NCI-H524 (cell line): ENCODE results near the gene TMEM120B.

Experiments used
- DNase-seq, 2 experiments: peaks; one replicate each; lab custom pipeline; 2025; lab: John Stamatoyannopoulos, UW

Gene TMEM120B

DNA sequence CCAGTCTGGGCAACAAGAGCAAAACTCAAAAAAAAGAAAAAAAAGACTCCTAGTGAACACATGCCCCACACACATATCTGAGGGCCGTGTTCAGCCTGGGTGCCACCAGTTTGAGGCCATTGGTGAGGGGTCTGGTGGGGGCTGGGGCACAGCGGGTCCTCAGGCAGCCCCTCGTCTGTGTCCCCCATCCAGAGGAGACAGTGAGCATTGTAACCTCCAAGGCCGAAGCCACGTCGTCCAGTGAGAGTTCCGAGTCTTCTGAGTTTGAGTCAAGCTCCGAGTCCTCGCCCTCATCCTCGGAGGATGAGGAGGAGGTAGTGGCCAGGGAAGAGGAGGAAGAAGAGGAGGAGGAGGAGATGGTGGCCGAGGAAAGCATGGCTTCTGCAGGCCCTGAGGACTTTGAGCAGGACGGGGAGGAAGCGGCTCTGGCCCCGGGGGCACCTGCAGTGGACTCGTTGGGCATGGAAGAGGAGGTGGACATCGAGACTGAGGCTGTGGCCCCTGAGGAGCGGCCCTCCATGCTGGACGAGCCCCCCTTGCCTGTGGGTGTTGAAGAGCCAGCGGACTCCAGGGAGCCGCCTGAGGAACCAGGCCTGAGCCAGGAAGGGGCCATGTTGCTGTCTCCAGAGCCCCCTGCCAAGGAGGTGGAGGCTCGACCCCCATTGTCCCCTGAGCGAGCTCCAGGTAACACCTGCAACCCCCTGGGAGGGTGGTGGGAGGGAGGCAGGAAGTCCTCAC is 106.8 kb downstream of the TMEM120B start:
- no peak for DNase-seq

DNA sequence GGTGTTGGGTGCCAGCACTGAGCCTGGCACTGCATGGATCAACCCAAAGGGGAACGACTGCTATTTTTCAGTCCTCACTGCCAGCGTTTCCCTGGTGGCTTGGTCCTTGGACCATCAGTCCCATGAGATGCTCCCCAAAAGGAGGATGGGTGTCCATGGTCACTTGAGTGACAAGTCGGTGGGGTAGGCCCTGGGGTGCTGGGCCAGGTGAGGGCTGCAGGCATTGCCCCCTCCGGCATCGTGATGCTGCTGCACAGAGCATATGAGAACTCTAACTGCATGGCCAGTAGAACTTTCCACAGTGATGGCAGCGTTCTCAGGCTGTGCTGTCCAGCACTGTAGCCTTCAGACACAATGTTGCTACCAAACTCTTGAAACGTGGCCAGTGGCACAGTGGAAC is 107.5 kb downstream of the TMEM120B start:
- DNase-seq = no peak

DNA sequence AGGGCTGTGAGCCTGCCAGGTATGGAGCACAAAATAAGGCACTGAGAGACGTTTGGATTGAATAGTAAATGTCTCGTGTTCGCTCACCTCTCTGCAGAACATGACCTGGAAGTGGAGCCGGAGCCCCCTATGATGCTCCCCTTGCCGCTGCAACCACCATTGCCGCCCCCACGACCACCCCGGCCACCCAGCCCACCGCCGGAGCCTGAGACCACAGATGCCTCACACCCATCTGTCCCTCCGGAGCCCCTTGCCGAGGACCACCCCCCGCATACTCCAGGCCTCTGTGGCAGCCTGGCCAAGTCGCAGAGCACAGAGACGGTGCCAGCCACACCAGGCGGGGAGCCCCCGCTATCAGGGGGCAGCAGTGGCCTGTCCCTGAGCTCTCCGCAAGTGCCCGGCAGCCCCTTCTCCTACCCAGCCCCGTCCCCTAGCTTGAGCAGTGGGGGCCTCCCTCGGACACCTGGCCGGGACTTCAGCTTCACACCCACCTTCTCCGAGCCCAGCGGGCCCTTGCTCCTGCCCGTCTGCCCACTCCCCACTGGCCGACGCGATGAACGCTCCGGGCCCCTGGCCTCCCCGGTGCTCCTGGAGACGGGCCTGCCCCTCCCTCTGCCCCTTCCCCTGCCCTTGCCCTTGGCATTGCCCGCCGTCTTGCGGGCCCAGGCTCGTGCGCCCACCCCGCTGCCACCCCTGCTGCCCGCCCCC is 110.0 kb downstream of the TMEM120B start:
- no peak for DNase-seq

DNA sequence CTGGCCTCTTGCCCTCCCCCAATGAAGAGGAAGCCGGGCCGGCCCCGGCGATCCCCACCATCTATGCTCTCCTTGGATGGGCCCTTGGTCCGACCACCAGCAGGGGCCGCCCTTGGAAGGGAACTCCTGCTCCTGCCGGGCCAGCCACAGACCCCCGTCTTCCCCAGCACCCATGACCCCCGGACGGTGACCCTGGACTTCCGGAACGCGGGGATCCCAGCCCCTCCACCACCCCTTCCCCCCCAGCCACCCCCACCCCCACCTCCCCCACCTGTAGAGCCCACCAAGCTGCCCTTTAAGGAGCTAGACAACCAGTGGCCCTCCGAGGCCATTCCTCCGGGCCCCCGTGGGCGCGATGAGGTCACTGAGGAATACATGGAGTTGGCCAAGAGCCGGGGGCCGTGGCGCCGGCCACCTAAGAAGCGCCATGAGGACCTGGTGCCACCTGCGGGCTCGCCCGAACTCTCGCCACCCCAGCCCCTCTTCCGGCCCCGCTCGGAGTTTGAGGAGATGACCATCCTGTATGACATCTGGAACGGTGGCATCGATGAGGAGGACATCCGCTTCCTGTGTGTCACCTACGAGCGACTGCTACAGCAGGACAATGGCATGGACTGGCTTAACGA is 110.7 kb downstream of the TMEM120B start:
- DNase-seq = no peak

DNA sequence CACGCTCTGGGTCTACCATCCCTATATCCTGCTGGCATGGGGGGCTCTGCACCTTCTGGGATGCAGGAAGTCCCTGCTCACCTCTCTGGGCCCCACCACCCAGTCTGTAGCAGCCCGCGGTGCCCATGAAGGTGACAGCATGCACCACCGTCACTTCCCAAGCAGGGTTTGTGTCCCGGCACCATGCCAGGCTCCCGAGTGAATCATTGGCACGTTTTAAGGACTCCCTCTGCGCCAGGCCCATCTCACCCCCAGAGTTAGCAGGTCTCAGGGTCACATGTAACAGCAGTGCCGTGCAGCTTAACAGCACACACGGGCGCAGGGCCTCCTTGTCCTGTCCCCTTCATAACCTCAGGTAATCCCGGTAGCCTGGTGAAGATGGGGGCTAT is 111.2 kb downstream of the TMEM120B start:
- DNase-seq = no peak

DNA sequence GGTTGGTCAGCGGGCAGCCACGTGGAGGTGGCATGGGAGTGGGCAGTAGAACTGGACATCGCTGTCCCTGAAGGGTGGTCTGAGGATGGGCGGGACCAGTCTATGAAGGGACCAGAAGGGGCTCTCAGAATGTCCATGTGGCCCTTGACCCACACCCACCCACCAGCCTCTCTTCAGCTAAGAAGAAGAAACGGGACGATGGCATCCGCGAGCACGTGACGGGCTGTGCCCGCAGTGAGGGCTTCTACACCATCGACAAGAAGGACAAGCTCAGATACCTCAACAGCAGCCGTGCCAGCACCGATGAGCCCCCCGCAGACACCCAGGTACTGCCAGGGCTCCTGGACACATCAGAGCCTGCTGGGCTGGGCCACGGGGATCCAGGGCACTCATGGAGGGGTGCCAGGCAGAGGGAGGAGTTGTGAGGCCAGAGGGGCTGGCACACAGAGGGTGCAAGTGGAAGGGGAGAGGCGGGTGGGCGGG is 112.5 kb downstream of the TMEM120B start:
- no peak for DNase-seq

DNA sequence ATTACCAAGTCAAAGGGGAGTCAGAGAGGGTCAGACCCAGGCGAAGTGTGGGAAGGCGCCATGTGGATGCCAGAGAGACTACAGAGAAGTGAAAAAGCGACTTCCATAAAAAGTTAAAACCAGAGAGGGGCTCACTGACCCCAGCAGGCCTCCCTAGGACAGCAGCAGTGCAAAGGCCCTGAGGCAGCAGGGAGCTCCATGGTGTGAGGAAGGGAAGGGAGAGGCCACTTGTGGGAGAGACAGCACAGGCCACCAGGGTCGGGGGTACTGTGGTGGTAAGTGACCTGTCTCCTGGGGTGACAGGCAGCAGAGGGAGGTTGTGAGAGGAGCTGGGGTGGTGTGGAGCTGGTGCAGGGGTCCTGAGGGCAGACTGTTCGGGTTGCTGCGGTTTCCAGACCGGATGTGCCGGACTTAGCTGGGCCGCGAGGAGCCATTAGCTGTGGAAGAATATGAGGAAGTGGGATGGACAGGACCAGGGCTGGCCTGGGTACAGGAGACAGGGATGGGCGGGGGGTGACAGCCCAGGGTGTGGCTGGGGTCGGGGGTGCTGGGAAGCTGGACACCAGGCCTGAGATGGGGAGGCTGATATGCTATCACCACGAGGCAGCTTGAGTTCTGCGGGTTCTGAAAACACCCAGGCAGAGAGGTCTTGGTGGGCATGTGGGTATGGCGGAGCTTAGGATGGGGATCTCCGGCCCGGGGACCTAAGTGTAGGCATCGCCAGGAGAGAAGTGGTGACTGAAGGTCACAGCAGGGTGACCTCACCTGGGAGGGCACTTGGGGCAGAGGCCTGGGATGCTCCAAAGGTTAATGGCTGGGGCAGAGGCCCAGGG is 114.0 kb downstream of the TMEM120B start:
- no peak for DNase-seq

DNA sequence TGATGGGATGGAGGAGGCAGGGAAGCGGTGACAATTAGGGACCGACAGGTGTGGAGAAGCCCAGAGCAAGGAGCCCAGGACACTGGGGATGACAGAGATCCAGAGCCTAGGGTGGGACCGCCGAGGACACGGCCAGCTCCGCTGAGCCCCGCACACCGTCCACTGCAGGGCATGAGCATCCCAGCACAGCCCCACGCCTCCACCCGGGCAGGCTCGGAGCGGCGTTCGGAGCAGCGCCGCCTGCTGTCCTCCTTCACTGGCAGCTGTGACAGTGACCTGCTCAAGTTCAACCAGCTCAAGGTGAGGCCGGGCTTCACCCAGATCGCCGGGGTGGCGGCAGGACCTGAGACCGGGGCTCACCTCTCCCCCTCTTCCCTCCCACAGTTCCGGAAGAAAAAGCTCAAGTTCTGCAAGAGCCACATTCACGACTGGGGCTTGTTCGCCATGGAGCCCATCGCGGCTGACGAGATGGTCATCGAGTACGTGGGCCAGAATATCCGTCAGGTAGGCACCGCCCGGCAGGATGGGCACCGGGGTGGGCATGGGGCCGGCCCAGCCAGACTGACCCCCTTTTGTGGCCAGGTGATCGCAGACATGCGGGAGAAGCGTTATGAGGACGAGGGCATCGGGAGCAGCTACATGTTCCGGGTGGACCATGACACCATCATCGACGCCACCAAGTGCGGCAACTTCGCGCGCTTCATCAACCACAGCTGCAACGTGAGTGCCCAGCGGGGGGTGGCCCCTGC is 115.0 kb downstream of the TMEM120B start:
- DNase-seq = no peak

DNA sequence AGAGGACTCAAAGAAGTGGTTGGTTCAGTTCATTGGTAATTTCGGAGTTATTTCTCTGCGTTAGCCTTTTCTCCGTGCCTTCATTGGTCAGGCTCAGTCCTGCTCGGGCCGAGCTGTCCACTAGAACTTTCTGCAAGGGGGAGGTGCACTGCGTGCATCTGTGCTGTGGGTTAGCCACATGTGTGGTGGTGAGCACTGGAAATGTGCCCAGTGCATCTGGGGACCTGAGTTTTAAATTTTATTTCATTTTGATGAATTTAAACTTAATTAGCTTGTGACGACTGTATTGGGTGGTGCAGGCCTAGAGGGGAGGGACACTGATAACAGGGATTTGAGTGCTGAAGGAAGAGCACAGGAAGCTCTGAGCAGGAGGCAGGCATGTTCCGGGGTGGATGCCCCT is 115.8 kb downstream of the TMEM120B start:
- no peak for DNase-seq

DNA sequence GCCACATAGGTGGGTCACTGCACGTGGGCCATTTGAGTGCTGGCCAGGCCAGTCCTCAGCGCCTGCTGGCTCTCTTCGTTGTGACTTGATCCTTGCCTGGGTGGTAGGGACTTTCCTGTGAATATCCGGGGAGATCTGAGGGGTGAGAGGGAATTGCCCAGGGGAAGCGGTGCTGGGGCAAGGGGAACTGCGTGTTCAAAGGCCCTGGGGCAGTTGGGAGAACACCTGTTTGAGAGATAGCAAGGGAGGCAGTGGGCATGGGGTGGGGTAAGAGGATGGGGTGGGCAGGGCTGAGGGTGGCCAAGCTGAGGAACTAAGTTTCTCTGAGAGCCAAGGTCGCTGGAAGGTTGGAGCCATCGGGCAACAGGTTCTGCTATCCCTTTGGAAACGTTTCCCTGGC is 116.3 kb downstream of the TMEM120B start:
- DNase-seq = no peak

DNA sequence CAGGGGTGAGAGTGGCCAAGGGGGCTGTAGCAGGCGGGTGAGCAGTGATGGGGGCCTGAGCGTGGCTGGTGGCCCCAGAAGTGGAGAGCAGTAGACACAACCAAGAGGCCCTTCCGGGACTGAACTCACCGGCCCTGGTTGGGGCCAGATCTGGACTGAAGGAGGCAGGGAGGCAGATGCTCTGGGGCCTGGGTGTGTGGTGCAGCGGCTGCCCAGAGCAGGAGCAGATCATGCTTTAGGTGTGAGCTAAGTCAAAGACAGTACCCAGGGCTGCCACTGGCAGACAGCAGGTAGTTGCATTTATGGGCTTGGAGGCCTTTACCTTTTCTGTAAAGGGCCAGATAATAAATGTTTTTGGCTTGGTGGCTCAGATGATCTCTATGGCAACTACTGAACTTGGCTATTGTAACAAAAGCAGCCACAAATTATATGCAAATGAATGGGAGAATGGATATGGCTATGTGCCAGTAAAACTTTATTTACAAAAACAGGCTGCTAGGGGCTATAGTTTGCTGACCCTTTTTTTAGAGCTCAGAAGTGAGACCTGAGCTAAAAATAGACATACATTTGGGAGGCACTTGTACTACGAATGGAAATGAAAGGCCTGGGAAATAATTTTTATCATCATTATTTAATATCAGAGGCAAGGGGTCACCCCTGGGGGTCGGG is 116.8 kb downstream of the TMEM120B start:
- no peak for DNase-seq

DNA sequence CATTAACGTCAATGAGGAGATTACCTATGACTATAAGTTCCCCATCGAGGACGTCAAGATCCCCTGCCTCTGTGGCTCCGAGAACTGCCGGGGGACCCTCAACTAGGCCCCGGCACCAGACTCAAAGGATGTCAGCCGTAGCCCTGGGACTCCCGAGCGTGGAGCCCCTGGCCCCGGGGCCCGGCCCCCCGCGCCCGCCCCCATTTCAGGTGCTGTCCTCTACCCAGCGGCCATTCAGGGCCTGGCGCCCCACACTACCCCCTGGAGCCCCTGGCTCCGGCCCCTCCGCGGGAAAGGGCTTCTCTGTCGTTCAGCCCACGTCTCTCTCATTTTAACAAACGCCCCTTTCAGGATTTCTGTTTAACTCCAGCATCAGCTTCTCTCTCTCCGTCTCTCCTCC is 117.6 kb downstream of the TMEM120B start:
- no peak for DNase-seq

DNA sequence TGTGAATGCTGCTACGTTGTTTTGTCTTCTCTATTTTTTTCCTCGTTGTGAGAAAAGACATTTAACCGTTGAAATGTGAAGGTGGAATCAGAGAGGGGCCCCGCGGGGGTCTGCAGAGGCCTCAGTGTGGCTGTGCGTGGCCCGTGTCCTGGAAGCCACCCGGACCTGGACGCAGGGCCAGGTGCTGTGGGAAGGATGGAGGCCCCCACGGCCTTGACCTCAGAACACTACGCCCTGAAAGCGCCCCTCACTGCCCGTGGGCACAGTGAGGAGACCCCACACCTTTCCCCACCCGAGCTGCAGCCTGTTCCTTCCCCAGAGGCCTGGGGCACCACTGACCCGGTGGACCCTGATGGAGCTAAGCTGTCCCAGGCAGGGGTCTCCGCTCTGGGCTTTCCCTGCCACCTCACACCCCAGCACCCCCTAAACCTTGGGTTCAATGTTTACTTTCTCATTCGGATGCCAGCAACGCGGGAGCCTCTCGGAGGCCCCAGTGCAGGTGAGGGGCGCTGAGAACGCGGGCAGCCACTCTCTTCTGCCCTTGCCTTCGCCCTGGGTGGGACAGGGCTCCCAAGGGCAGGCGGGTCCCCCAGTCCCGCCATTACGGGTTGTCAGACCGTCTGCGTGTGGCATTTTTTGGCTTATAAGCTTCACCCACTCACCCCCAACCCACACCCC is 118.2 kb downstream of the TMEM120B start:
- DNase-seq = no peak
